Activated T-cell treated with anti-CD3 and anti-CD28 coated beads for 24 hours (primary cell): ENCODE results near the gene FAM124B.

ENCODE experiments used
- DNase-seq: peaks from one replicate; pipeline ENCODE4 v3.0.0-alpha.2; 2020; ENCODE audit warnings: low read depth

FAM124B gene

DNA sequence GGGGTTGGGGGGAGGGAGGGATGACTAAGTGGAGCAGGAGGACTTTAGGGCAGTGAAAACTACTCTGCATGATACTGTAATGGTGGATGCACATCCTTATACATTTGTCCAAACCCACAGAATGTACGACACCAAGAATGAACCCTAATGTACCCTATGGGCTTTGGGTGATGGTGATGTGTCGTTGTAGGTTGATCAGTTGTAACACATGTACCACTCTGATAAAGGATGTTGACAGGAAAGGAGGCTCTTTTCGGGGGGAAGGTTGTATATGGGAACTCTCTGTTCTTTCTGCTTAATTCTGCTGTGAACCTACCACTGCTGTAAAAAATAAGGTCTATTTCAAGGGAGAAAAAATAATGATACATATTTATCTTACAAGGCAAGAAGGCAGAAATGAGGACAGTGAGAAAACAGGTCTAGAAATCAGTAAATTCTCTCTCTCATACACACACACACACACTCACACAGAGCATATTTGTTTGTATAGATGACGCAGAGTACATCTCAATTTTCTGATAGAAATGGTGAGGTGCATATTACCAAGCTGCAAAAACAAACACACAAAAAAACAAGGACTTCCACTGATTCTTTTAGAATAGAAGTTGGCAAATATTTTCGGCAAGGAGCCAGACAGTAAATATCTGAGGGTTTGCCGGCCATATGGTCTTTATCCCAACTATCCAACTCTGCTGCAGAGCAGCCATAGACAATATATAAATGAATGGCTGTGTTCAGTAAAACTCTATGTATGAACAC, 20.2 kb downstream of the FAM124B start:
- no peak for DNase-seq

DNA sequence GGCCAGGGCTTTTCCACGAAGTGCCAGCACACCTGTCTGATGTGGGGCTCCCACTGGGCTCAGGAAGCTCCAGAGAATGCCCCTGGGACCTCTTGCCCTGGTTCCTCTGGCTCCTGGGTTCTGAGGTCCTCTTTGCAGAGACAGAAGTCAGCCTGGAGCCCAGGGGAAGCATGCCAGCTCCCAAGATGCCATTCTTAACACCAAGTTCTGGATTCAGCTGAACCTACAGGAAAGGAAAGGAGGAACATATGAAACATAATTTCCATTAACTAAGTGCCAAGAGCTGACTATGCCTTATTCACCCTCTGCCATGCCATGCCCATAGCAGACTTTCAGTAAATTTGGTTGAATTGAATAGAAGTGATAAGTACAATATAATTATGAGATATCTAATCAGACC, 21.9 kb downstream of the FAM124B start:
- DNase-seq: no peak

DNA sequence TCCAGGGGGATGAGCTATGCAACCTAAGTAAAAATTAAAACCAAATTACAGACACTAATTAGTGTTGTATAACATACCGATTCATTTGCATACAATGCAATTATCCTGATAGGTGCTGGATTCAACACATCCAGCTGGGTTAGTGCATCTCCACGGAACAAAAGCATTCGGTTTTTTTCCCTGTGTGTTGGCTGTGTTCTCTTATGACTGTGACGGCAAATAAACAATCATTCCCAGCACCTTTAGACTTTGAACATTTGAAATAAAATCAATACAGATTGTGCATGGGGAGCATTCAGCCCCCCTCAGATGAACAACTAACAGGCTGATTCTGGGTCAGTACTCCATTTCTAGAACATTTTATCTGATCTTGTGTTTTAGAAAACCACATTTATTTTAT, 22.7 kb downstream of the FAM124B start:
- DNase-seq: no peak

DNA sequence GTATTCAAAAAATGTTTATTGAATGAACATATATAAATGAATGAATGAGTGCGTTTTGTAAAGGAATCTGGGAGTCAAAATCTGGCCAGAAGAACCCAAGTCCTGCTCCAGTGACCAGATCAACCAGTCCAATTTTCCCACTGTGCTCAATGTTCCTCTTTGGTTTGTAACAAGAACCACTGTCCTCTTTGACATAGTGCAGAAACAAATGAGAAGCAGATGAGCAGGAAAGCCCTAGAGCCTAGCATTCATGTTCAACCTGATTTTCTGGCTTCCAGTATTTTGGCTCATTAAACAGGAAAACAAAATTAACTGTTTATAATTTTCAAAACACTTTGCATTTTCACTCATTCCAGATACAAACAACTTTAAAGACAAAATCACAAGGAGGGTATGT, 23.2 kb downstream of the FAM124B start:
- DNase-seq: no peak

DNA sequence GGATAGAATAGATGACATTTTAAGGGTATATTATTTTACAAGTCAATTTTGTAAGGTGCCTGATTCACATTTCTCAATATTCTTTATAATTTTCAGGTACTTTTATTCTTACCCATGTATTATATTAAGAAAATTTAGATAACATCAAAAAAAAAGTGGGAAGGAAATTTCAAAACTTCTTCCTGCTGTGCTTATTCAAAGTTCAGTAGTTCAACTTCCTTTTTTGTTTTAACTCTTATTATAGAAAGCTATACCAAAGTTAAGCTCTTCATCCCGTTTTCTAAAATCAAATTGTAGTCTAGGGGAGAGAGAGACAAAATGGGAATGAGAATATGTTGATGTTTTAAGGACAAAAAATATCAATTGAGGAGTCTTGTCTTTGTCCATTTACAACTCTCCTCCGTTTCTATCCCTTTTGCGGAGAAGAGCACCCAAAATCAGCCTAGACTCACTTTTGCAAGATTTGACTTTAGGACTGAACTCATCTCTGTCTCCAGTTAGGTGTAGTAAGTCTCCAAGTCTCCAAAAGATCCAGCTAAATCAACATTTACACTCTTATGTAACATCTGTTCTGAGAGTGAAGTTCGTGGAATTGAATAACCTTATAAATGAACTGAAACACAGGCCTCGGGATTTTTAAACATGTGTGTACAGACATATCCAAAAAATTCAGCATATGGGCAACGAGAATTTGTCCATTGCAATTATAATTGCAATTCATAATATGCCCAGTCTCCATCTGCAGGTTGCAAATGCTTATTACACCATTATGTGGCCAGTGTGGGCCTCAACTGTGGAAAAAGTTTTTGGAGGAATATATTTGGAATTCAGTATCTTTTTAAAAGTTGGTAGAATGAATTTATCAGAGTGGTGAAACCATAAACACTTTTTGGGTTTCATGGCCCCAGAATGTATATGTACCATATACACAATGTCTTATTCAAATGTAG, 23.9 kb downstream of the FAM124B start:
- DNase-seq: no peak

DNA sequence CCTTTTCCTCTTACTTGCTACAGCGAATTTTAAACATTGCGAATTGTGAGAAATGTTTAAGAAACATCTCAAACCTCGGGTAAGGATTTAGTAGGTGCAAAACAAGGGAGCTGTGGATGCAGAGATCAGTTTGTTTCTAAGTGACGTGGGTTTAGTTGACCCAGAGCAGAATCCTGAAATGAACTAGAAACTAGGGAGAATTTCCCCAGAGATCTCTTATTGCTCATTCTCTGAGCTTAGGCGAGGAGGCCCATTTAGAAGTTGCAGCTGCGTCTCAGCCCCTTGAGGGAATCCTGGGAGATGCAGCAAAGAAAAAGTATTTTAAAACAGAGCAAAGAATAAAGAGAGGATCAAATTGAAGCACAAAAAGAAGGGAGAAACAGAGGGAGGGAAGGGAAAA, 29.3 kb downstream of the FAM124B start:
- DNase-seq: no peak

DNA sequence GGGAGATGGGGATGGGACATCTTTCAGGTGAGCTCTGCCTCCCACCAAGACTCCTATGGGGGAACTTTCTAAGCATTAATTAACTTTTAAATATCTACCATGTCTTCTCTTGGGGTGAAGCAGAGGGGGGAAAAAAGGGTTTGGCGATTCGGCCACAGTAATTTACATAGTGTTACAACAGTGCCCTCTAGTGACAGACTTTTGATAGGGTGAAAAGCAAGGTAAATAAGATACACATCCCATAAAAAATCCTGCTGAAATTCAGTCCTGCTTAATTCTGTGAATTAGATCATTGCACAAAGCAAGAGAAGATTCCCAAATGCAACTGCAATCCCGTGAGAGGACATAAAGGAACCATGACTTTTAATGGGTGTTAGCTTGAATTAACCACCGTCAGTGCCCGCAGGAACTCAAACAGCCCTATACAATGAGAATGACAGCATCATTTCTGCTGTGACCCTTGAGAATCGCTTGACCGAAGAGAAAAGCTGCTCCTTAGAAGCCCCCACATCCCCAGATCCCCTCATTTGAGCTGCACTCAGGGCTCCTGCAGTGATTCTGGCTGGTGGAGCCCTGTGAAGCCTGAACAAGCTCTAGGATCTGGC, 32.8 kb downstream of the FAM124B start:
- DNase-seq: no peak

DNA sequence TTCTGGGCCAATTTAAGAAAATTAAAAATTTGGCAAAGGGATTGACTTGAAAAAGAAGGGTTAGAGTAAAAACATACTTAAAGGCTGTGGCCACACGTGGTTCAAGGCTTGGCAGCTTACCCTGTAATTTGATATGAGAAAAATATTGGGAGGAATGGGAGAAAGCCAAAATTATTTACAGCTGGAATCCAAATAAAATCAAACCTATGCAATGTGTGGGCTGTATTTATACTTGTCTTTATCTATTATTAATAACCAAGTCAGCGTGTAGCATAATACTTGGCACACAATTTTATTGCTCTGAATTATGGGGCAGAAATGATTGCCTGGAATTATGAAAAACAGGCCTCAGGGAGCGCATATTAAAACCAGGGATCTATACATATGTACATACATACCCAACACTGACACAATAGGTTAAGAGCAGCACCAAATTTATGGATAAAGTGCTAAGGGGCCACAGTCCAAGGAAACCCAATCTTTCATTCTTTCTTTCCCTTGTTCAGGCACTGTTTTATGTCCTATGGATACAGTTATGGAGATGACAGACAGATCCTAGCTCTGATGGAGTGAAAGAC, 35.6 kb downstream of the FAM124B start:
- DNase-seq: no peak

DNA sequence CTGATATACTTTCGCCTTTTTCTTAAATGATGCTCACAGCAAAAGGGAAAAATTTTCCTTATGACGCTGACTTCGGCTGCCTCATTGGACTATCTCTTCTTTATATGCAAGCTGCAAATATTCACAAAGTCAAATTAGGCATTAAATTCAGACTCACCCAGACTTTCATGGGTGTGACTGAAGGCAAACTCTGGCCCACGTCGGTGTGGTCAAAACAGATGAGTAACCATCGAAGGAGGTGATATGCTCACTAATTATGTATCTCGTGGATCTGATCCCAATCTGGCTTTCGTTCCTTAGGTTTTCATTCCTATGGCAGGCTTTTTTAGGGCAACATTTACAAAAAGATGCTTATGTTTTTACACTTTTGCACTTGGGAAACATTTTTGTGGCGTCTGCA, 36.6 kb downstream of the FAM124B start:
- DNase-seq: no peak

DNA sequence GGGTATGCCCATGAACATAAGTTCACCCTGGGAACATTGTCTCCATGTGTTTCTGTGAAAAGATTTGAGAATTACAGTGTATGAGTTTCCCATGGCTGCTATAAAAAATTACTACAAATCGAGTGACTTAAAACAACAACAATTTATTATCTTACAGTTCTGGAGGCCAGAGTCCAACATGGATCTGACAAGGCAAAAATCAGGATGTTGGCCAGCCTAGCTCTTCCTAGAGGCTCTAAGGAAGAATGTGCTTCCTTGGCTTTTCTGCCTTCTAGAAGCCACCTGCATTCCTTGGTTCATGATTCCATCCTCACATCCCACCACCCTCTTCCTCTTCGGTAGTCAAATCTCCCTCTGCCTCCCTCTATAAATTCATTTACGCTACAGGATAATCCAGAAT, 38.6 kb downstream of the FAM124B start:
- no peak for DNase-seq

DNA sequence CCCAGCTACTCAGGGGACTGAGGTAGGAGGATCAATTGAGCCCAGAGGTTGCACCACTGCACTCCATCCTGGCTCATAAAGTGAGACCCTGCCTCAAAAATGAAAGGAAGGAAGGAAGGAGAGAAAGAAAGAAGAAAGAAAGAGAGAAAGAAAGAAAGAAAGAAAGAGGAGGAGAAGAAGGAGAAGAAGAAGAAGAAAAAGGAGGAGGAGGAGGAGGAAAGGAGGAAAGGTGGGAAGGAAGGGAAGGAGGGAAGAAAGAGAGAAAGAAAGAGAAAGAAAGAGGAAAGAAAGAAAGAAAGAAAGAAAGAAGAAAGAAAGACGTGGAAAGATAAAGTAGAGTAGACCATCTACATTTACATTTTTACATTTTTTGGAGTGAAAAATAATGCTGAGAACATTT, 39.8 kb downstream of the FAM124B start:
- DNase-seq: no peak

DNA sequence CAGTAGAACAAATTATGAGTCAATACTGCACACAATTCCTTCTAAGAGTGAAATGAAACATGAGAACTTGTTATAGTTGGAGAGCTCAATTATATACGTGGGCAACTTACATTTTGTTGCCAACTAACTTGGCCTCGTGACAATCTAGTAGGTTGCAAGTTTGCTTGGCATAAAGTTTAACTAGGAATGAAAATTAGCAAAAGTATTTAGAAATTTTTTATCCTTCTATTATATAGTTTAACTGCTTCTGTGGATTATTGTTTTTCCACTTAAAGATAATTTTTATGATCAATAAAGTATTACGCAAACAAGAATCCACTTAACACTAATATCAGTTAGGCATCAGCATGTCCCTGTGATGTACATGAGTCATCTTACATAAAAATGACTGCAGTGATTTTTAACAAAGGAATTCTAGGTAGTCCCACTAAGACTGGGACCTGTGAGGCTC, 41.1 kb downstream of the FAM124B start:
- DNase-seq: no peak

DNA sequence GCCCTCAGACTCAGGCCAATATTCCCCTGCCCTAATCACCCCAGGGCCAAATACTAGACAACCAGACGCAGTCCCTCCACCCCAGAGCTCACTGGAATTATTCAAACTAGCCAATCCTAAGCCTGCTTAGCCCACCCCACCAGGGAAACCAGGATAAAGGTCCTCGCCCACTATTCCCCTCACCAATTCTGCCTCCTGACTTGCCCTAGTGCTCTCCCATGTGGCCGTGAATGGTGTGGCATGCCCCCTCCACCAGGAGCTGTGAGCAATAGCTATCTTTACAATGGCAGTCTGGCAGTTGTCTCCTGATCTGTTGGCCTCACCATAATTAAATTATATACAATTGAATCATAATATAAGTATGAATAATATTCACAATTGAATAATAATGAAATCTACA, 42.3 kb downstream of the FAM124B start:
- no peak for DNase-seq

DNA sequence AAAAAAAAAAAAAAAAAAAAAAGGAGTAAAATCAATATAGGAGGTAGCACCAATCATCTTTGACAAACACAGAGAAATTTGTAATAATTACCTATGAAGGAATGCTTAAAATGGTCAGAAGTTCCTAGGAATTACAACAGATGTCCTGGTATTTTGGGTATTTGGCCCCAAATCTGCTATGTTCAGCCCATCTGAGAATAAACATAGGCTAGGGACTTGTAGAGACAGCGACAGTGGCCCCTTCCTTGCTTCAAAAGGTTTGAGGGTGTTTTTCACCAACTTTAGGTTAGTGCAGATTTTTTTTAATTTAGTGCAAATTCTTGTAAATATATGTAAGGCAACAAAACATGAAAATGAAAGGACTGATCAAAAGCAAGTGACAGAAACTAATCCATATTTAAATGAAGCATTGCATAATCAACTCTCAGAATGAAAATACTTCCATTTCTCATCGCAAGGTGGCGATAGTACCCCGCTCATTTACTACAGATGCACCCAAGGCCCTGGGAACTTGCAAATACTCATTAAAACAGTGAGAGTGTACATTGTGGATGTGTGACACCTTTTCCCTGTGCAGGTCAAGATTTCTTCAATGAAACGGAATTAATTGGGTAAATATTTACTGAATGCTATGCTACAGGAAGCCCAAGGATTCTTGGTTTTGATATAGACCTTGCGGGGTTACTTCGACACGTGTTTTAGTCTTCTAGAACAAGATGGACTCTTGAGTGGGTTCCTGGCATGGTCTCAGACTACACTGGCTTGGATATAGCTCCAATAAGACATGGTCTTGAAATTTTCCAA, 44.6 kb downstream of the FAM124B start:
- peak; percentile 37 for DNase-seq

DNA sequence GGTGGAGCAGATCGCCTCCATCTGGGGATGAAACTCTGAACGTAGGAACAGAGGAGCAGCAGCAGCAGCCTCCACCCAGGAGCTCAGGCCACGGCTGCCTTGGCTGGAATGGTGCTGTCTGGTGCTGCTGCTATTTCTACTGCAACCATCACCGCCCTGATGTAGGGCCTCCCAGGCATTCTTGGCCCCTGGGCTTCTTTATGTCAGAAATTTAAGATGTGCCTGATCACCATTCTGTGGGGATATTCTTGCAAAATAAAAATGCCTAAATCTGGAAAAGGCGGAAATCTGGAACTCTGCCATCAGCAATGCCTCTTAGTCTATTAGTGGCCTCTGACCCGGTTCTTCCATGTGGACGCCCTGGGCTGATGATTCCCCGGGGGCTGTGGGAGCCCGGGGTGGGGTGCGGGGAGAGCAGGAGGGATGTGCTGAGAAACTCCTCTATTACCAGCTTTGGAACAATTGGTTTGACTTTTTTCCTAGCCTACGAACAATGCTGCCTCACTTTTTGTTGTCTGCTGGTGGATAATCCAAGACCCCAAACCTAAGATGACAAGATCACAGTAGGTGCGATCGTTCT, 47.2 kb downstream of the FAM124B start:
- no peak for DNase-seq

DNA sequence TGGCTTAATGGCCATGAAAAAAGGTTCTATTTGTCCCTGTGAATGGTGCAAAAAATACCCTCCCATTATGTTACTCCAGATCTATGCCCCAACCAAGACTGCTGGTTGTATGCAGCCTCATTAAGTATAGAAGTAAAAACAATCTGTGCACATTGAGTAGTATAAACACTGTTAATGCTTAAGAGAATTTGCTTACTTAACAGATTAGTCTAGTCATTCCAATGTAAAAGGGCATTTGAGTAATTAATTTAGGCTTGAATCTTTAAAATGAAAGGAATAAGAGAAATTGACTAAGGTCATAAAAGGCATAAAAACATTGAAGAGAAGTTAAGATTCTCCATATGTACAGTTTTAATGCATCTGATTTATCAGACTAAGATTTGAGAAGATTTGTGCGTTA, 51.2 kb downstream of the FAM124B start:
- DNase-seq: no peak

DNA sequence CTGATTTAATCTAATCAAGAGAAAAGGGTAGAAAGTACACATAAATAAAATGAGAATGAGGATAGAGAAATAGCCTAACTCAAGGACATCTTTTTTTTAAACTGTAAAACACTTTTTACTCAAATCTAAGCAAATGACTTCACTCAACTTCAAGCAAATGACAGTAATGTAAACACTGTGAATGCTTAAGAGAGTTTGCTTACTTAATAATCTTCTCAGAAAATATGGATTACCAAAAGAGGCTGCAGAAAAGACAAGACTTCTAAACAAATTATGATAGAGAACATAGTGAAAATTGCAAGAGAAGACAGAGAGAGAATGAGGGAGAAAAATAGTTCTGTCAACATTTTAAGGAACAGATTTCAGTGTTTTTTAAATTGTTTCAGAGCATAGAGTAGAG, 52.5 kb downstream of the FAM124B start:
- DNase-seq: no peak

DNA sequence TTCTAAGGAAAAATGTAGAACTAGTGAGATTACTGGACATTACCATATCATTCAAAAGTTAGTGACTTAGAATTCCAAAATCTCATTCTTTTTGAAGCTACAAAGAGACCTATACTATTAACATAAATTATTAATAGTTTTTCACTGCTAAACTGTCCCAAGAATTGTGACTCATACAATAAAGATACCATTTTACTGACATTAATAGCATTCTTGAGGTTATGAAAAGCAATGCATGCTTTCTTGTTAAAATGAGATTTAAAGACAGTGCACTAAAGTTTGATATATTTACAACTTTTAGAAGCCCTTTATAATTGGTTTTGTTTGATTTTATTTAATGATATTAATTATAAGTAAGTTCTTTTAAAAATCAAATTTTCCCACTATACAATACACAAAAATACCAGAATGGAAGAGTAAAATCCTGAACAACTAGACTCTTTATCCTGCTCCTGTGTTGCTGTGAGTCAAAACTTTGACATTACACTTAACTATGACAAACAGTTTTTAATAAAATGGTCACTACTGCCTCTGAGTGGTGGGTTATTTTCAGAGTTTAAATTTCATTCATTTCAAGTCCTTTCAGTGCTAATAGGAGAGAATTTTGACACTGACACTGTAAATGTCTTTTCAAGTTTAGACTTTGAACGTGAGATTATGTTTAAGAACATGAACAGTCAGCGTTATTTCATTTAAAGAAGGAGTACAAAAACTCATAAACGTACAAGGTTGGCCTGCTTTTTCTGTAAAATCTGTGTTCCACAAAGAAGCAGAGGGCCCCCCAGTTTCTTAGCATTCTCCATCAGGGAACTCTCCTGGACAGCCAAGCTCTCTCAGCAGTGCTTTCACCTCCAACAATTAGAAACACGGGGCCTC, 54.5 kb downstream of the FAM124B start:
- no peak for DNase-seq

DNA sequence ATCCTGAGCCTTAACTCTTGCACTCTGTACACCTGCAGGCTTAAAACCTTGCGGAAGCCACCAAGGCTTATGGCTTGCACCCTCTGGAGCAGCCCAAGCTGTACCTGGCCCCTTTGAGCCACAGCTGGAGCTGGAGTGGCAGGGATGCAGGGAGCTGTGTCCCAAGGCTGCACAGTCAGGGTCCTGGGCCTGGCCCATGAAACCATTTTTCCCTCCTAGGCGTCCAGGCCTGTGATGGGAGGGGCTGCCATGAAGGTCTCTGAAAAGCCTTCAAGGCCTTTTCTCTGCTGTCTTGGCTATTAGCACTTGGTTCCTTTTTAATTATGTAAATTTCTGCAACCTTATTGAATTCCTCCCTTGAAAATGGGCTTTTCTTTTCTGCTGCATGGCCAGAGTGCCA, 56.4 kb downstream of the FAM124B start:
- DNase-seq: no peak

DNA sequence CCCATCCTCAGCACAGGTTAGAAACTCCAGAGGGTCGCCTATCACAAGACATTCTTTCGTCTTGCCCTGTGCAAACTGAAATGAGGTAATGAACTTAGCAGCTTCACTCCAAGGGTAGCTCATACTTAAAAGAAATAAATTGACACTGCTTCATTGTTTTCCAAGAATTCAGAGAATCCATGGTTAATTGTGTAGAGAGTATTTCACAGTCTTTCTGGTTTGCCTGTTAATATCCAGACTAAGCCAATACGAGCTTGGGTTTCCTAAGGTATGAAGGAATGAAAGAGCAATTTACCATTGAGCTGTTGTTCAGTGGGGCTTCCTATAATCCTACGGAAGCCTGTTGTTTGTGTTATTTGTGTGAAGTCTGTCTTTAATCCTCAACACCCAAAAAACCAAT, 58.7 kb downstream of the FAM124B start:
- no peak for DNase-seq
